Endothelial cell of umbilical vein (primary cell): ENCODE results near the gene LRRC3C. TPM values are rescaled to one million over a fixed set of nuclear protein-coding genes. Genes with fewer than 3 reads are reported as not detected.

Experiments
- BruUV-seq: library from RNA; stranded (reverse); fragments of 400-500 nt; replicated peaks from 2 replicates; lab custom pipeline; 2021; lab: Mats Ljungman, UMichigan
- CTCF ChIA-PET: fragments of 300-600, 350-600 bp; sonication (Branson Sonifier 250); formaldehyde crosslinking; loops from one replicate; lab custom pipeline; 2021; ENCODE audit warnings: antibody characterized with exemption, inconsistent platforms; lab: Charles Lee
- POLR2A ChIA-PET: fragments of 300-600, 350-600 bp; sonication (Branson Sonifier 250); formaldehyde crosslinking; loops from one replicate; lab custom pipeline; 2021; ENCODE audit warnings: antibody characterized with exemption, inconsistent platforms; lab: Charles Lee
- DNase-seq: peaks from one replicate; pipeline ENCODE4 v3.0.0-alpha.2; 2011; ENCODE audit warnings: low read depth, low spot score
- FAIRE-seq: peaks from 2 replicates; lab custom pipeline; 2011; peaks lifted over from hg19 to GRCh38; lab: Jason Lieb, UNC
- H2AFZ ChIP-seq: 2 replicates; pipeline ENCODE4 v1.6.0; 2012; ENCODE audit warnings: low read depth, low read length, control low read depth, inconsistent platforms
- H3K27ac ChIP-seq: 2 replicates; pipeline ENCODE4 v1.5.1; 2011; ENCODE audit warnings: low read depth, mild to moderate bottlenecking, control low read depth, low read length, moderate library complexity; ENCODE audit not compliant: insufficient read depth
- H3K27me3 ChIP-seq, 2 experiments: 2 replicates each; pipeline versions ENCODE4 v1.6.0 to v1.6.1; 2011; ENCODE audit warnings: low read length in 2 of 2, mixed read lengths in 1 of 2; ENCODE audit not compliant: control insufficient read depth in 2 of 2, insufficient read depth in 2 of 2
- H3K36me3 ChIP-seq, 2 experiments: 2 replicates in 1 of 2; 3 replicates in 1 of 2; pipeline ENCODE4 v1.5.1; 2011; ENCODE audit warnings: low read length in 2 of 2, mild to moderate bottlenecking in 1 of 2, moderate library complexity in 1 of 2; ENCODE audit not compliant: control insufficient read depth in 2 of 2, insufficient read depth in 2 of 2; ENCODE audit errors: extremely low read depth in 1 of 2
- H3K4me1 ChIP-seq: 3 replicates; pipeline ENCODE4 v1.5.1; 2011; ENCODE audit warnings: mild to moderate bottlenecking, low read length; ENCODE audit not compliant: control insufficient read depth, insufficient read depth; ENCODE audit errors: extremely low read depth
- H3K4me2 ChIP-seq: 2 replicates; pipeline ENCODE4 v1.6.1; 2011; ENCODE audit warnings: low read length, control low read depth, mixed read lengths; ENCODE audit not compliant: insufficient read depth
- H3K4me3 ChIP-seq, 3 experiments: fragments of 200-600 bp in 1 of 3; sonication (generic), shearing (Covaris generic) in 1 of 3; replicated peaks in 1 of 3; 2 replicates each; pipeline ENCODE4 v1.5.1; 2011 to 2016; ENCODE audit warnings: control low read depth in 3 of 3, low read length in 3 of 3, mild to moderate bottlenecking in 2 of 3, inconsistent platforms in 1 of 3, low read depth in 1 of 3, moderate library complexity in 1 of 3; ENCODE audit not compliant: insufficient read depth in 1 of 3
- H3K79me2 ChIP-seq: 2 replicates; pipeline ENCODE4 v1.6.0; 2012; ENCODE audit warnings: low read length, inconsistent platforms; ENCODE audit not compliant: control insufficient read depth, insufficient read depth
- H3K9ac ChIP-seq: replicated peaks from 2 replicates; pipeline ENCODE3; 2011; ENCODE audit warnings: low read length, control low read depth; ENCODE audit not compliant: insufficient read depth; ENCODE audit errors: extremely low read depth
- H3K9me1 ChIP-seq: replicated peaks from 3 replicates; pipeline ENCODE4 v1.6.0; 2011; ENCODE audit warnings: mild to moderate bottlenecking, low read length; ENCODE audit not compliant: control insufficient read depth, insufficient read depth; ENCODE audit errors: extremely low read depth
- H3K9me3 ChIP-seq: replicated peaks from 2 replicates; pipeline ENCODE4 v1.5.1; 2012; ENCODE audit warnings: low read length, inconsistent platforms; ENCODE audit not compliant: control insufficient read depth, insufficient read depth
- H4K20me1 ChIP-seq: replicated peaks from 2 replicates; pipeline ENCODE3; 2011; ENCODE audit warnings: mild to moderate bottlenecking, low read length; ENCODE audit not compliant: control insufficient read depth, insufficient read depth; ENCODE audit errors: extremely low read depth
- EZH2 ChIP-seq: IDR thresholded peaks from 2 replicates; pipeline ENCODE4 v1.6.1; 2012; ENCODE audit warnings: borderline replicate concordance, low read depth, mild to moderate bottlenecking, moderate library complexity, low read length, inconsistent platforms; ENCODE audit not compliant: severe bottlenecking
- FOS ChIP-seq: IDR thresholded peaks from 2 replicates; pipeline ENCODE4 v1.6.1; 2011; ENCODE audit warnings: mild to moderate bottlenecking, low read length, moderate library complexity, borderline replicate concordance; ENCODE audit not compliant: insufficient read depth
- GATA2 ChIP-seq: IDR thresholded peaks from 2 replicates; pipeline ENCODE4 v1.7.0; 2011; ENCODE audit warnings: low read depth, mild to moderate bottlenecking, moderate library complexity, mixed read lengths, low read length; ENCODE audit not compliant: insufficient read length, insufficient read depth
- JUN ChIP-seq: IDR thresholded peaks from 2 replicates; pipeline ENCODE4 v1.6.1; 2011; ENCODE audit warnings: borderline replicate concordance, low read depth; ENCODE audit not compliant: insufficient read length, insufficient read depth
- MYC ChIP-seq: IDR thresholded peaks from one replicate; pipeline ENCODE4 v1.6.1; 2011; ENCODE audit warnings: mild to moderate bottlenecking, low read depth, low read length
- POLR2A ChIP-seq: IDR thresholded peaks from 2 replicates; pipeline ENCODE4 v1.6.1; 2012; ENCODE audit warnings: low read depth, mild to moderate bottlenecking, control low read depth, low read length
- POLR2AphosphoS5 ChIP-seq: IDR thresholded peaks from 2 replicates; pipeline ENCODE4 v1.6.1; 2012; ENCODE audit warnings: low read depth, mild to moderate bottlenecking, control low read depth, low read length, moderate library complexity; ENCODE audit not compliant: insufficient read depth
- dilution Hi-C: fragments of 300-500 bp; cut with MboI; formaldehyde crosslinking; loops from one replicate; pipeline ENCODE4 v1.15.0; 2019; ENCODE audit warnings: low sequenced_read_pairs; ENCODE audit not compliant: extremely low pct_ligation_motif_present
- intact Hi-C: fragments of 100-400 bp; cut with micrococcal nuclease; formaldehyde crosslinking; loops from one replicate; pipeline ENCODE4 v1.10.0; 2022
- polyA plus RNA-seq, 4 experiments: library from polyadenylated mRNA; depleted of rRNA in 3 of 4; stranded (reverse) in 3 of 4; unstranded in 1 of 4; fragments of >200 nt; gene quantifications; 2 replicates each; pipeline versions ENCODE4 v1.2.1 to v1.2.3, GENCODE V29; 2011 to 2012; ENCODE audit warnings: missing spikeins in 1 of 4
- total RNA-seq: library from RNA; stranded (reverse); gene quantifications from 2 replicates; pipeline ENCODE4 v1.2.3, GENCODE V29; 2021
- TF ChIP-seq, protein P1 (sequence below), 2 donors: IDR thresholded peaks; 1 replicate in 1 of 2; 2 replicates in 1 of 2; pipeline ENCODE4 v1.5.1; 2011; ENCODE audit warnings: low read length in 2 of 2, mild to moderate bottlenecking in 2 of 2, moderate library complexity in 2 of 2, control low read depth in 1 of 2, inconsistent platforms in 1 of 2, low read depth in 1 of 2; ENCODE audit not compliant: insufficient read depth in 1 of 2; ENCODE audit errors: extremely low read depth in 1 of 2
- TF ChIP-seq, protein P2 (sequence below): IDR thresholded peaks from 2 replicates; pipeline ENCODE4 v1.6.1; 2011; ENCODE audit not compliant: insufficient read depth, insufficient read length

Gene LRRC3C
- total and polyA plus RNA-seq, 2 donors (not counting 3 experiments of a cell fraction or from before 2014, with no cell fraction given): not detected

DNA sequence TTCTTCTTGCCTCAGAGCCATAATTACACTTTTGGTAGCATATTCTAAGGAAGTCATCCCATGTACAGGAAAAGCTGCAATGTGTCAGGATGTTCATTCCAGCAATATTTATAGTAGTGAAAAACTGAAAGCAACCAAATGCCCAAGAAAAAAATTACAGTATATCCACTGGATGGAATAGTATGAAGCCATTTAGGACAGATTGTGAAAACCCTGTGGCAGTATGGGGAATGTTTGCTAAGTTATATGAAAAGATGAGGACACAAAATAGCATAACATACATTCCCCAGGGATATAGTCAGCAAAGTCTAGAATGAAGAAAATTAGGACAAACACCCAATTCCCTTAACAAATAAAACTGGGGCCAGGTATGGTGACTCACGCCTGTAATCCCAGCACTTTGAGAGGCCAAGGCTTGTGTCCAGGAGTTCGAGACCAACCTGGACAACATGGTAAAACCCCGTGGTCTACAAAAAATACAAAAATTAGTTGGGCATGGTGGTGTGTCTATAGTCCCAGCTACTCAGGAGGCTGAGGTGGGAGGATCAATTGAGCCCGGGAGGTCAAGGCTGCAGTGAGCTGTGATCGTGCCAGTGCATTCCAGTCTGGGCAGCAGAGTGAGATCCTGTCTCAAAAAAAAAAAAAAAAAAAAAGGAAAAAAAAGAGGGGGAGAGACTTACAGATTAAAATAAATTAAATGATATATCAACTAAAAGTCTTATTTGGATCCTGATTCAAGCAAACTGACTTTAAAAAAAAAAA lies 2.3 kb downstream of the LRRC3C start:
- no peaks in the 10 kb centered on the region for H3K9me1 ChIP-seq
- dilution Hi-C loops: no loop called here
- peaks cover 36% of the 10 kb centered on the region for H3K4me1 ChIP-seq
- H3K9me3 ChIP-seq: no peaks in the 10 kb centered on the region
- H3K79me2 ChIP-seq: peaks cover 21% of the 10 kb centered on the region
- H3K36me3 ChIP-seq: no peaks in the 10 kb centered on the region
- H3K4me3 ChIP-seq: peak overlapping the region in 1 of 3 experiments; percentile 34
- H3K4me2 ChIP-seq: peak overlapping the region; percentile 58
- H3K9ac ChIP-seq: peak overlapping the region; percentile 84
- ChIA-PET CTCF (interaction anchor here (0.8 to 1.8 kb wide), 3 partner anchors 20 to 51 kb away, joined by 3 to 7 read pairs (median 6); partner anchors contain the start of gene PSMD3), POLR2A (no interaction called here)
- H3K27me3 ChIP-seq: no peaks in the 10 kb centered on the region
- TF ChIP-seq JUN: peak; percentile 14
- TF ChIP-seq GATA2: no peak
- TF ChIP-seq, protein P1, sequence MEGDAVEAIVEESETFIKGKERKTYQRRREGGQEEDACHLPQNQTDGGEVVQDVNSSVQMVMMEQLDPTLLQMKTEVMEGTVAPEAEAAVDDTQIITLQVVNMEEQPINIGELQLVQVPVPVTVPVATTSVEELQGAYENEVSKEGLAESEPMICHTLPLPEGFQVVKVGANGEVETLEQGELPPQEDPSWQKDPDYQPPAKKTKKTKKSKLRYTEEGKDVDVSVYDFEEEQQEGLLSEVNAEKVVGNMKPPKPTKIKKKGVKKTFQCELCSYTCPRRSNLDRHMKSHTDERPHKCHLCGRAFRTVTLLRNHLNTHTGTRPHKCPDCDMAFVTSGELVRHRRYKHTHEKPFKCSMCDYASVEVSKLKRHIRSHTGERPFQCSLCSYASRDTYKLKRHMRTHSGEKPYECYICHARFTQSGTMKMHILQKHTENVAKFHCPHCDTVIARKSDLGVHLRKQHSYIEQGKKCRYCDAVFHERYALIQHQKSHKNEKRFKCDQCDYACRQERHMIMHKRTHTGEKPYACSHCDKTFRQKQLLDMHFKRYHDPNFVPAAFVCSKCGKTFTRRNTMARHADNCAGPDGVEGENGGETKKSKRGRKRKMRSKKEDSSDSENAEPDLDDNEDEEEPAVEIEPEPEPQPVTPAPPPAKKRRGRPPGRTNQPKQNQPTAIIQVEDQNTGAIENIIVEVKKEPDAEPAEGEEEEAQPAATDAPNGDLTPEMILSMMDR (IDR thresholded peaks at IDR 0.05; ENCODE audit: extremely low read depth in 1 of 2, insufficient read depth in 1 of 2, low read depth in 1 of 2, low read length in 2 of 2): no peak
- no TSS peak for BruUV-seq
- intact Hi-C loops: loop anchor here (1.0 kb wide), 2 partner anchors 22 to 89 kb away; no protein-coding TSS in a partner anchor
- no peaks in the 10 kb centered on the region for H4K20me1 ChIP-seq
- H2AFZ ChIP-seq: peak overlapping the region; percentile 29
- DNase-seq (no peak), FAIRE-seq (no peak)
- peak overlapping the region; percentile 100 for H3K27ac ChIP-seq

DNA sequence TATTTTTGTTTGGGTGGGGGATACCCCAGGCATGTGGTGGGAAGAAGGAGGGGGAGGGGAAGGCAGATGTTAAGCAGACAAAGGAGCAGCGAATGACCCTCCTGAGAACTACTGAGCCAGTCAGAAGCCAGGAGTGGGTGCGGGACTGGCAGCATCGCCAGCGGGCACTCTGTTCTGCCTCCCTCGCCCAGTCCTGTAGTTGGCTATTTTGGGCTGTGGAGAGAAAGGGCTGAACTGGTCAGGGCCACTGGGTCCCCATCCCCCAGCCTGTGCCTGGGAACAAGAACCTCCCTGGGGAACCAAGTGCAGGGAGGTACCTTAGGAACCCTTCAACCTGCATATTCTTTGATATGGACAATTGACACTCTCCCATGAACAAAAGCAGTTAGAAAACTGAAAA lies 6.4 kb downstream of the LRRC3C start:
- DNase-seq (no peak), FAIRE-seq (no peak)
- Histone ChIP-seq H3K27ac (no peak overlapping the region), H3K4me3 (no peak overlapping the region), H3K36me3 (no peaks in the 10 kb centered on the region), H2AFZ (no peak overlapping the region), H3K9me1 (no peaks in the 10 kb centered on the region), H3K4me2 (no peak overlapping the region), H3K79me2 (no peaks in the 10 kb centered on the region), H3K4me1 (peaks cover 15% of the 10 kb centered on the region), H4K20me1 (no peaks in the 10 kb centered on the region), H3K27me3 (peaks cover 0 to 2% of the 10 kb centered on the region in 2 experiments), H3K9me3 (no peaks in the 10 kb centered on the region), H3K9ac (no peak overlapping the region)
- dilution Hi-C loops: no loop called here
- no peak for TF ChIP-seq GATA2
- TF ChIP-seq POLR2A: no peak
- TF ChIP-seq POLR2AphosphoS5: no peak
- TF ChIP-seq MYC: no peak
- TF ChIP-seq, protein P2, sequence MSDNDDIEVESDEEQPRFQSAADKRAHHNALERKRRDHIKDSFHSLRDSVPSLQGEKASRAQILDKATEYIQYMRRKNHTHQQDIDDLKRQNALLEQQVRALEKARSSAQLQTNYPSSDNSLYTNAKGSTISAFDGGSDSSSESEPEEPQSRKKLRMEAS: no peak
- TF ChIP-seq, protein P1 (IDR thresholded peaks at IDR 0.05; ENCODE audit: extremely low read depth in 1 of 2, insufficient read depth in 1 of 2, low read depth in 1 of 2, low read length in 2 of 2): no peak
- TF ChIP-seq FOS: no peak
- no peak for TF ChIP-seq EZH2
- TF ChIP-seq JUN: no peak
- ChIA-PET POLR2A (no interaction called here), CTCF (no interaction called here)
- BruUV-seq: no TSS peak
- intact Hi-C loops: no loop called here
